IPS DF 6.9 (cell line): ENCODE measurements around the gene FBXL3.
"Not testable (repeated sequence)": the region's sequence is repeated elsewhere in the genome, so short reads cannot be mapped to it uniquely, and the experiment has no call there.

Experiments used
- DNase-seq: peaks from one replicate; pipeline ENCODE4 v3.0.0-alpha.2; 2013; ENCODE audit warnings: low read depth, low spot score
- H3K27ac ChIP-seq: one replicate; pipeline ENCODE4 v1.5.1; 2013; ENCODE audit warnings: low read length, control low read depth
- H3K27me3 ChIP-seq: 2 replicates; pipeline ENCODE4 v1.6.1; 2013; ENCODE audit warnings: mild to moderate bottlenecking, low read length; ENCODE audit not compliant: control insufficient read depth, insufficient read depth
- H3K36me3 ChIP-seq: 2 replicates; pipeline ENCODE4 v1.6.1; 2013; ENCODE audit warnings: low read length; ENCODE audit not compliant: control insufficient read depth, insufficient read depth
- H3K4me1 ChIP-seq: 2 replicates; pipeline ENCODE4 v1.6.1; 2013; ENCODE audit warnings: low read length; ENCODE audit not compliant: control insufficient read depth, insufficient read depth
- H3K4me3 ChIP-seq: 2 replicates; pipeline ENCODE4 v1.5.1; 2013; ENCODE audit warnings: mild to moderate bottlenecking, low read length
- H3K9me3 ChIP-seq: 2 replicates; pipeline ENCODE4 v1.6.1; 2013; ENCODE audit warnings: low read length, inconsistent platforms; ENCODE audit not compliant: control insufficient read depth, insufficient read depth
- WGBS: extraction: QIAGEN DNeasy Blood & Tissue Kit; methylation state at CpG from one replicate; pipeline ENCODE4 v1.1.7; 2013; ENCODE audit warnings: mixed read lengths, missing lambda C conversion rate; ENCODE audit not compliant: insufficient read length, insufficient coverage; 5-methylcytosine and 5-hydroxymethylcytosine counted together

Gene FBXL3

GRCh38 chr13:77028202-77028601 lies 1.2 kb upstream of the FBXL3 start:
- no peak for DNase-seq
- no CpG with 5 or more reads among the region's 5 CpGs for WGBS
- no peak overlapping the region for H3K4me3 ChIP-seq
- no peak overlapping the region for H3K27ac ChIP-seq
- H3K4me1 ChIP-seq: no peaks in the 10 kb centered on the region
- no peaks in the 10 kb centered on the region for H3K9me3 ChIP-seq
- H3K27me3 ChIP-seq: no peaks in the 10 kb centered on the region
- no peaks in the 10 kb centered on the region for H3K36me3 ChIP-seq

- Histone ChIP-seq H3K27me3 (no peaks in the 10 kb centered on the region), H3K4me3 (peak overlapping the region; percentile 98), H3K27ac (no peak overlapping the region), H3K9me3 (no peaks in the 10 kb centered on the region), H3K36me3 (no peaks in the 10 kb centered on the region), H3K4me1 (no peaks in the 10 kb centered on the region)
- WGBS: no CpG with 5 or more reads among the region's 62 CpGs
- no peak for DNase-seq
Observed at GRCh38 chr13:77026255-77026860, 601 bp downstream of the FBXL3 start.

GRCh38 chr13:77022341-77022740 lies 4.6 kb downstream of the FBXL3 start:
- Histone ChIP-seq H3K27me3 (no peaks in the 10 kb centered on the region), H3K27ac (no peak overlapping the region), H3K4me3 (no peak overlapping the region), H3K36me3 (no peaks in the 10 kb centered on the region), H3K4me1 (no peaks in the 10 kb centered on the region), H3K9me3 (no peaks in the 10 kb centered on the region)
- no peak for DNase-seq
- no CpG with 5 or more reads among the region's 3 CpGs for WGBS

- Histone ChIP-seq H3K36me3 (no peaks in the 10 kb centered on the region; the same call in 1 of the 2 replicates), H3K4me1 (no peaks in the 10 kb centered on the region), H3K27ac (no peak overlapping the region), H3K4me3 (no peak overlapping the region), H3K9me3 (no peaks in the 10 kb centered on the region), H3K27me3 (no peaks in the 10 kb centered on the region)
- no peak for DNase-seq
Observed at GRCh38 chr13:77019756-77020155, 7.2 kb downstream of the FBXL3 start.

- DNase-seq: no peak
- no peaks in the 10 kb centered on the region for H3K4me1 ChIP-seq
- no peak overlapping the region for H3K27ac ChIP-seq
- H3K9me3 ChIP-seq: no peaks in the 10 kb centered on the region
- WGBS: no CpG with 5 or more reads among the region's 6 CpGs
- no peaks in the 10 kb centered on the region for H3K27me3 ChIP-seq
- no peak overlapping the region for H3K4me3 ChIP-seq
- H3K36me3 ChIP-seq: no peaks in the 10 kb centered on the region; the same call in 1 of the 2 replicates
Observed at GRCh38 chr13:77016888-77017623, 9.9 kb downstream of the FBXL3 start.

- Histone ChIP-seq H3K9me3 (no peaks in the 10 kb centered on the region), H3K36me3 (no peaks in the 10 kb centered on the region; the same call in 1 of the 2 replicates), H3K4me3 (no peak overlapping the region), H3K4me1 (no peaks in the 10 kb centered on the region), H3K27me3 (no peaks in the 10 kb centered on the region), H3K27ac (no peak overlapping the region)
- DNase-seq: no peak
- no CpG with 5 or more reads among the region's 3 CpGs for WGBS
Observed at GRCh38 chr13:77016251-77016812, 10.6 kb downstream of the FBXL3 start.

- DNase-seq: no peak
- Histone ChIP-seq H3K9me3 (no peaks in the 10 kb centered on the region), H3K4me3 (no peak overlapping the region), H3K27me3 (no peaks in the 10 kb centered on the region), H3K27ac (no peak overlapping the region), H3K36me3 (no peaks in the 10 kb centered on the region; the same call in 1 of the 2 replicates), H3K4me1 (no peaks in the 10 kb centered on the region)
- no CpG with 5 or more reads among the region's 2 CpGs for WGBS
Observed at GRCh38 chr13:77014906-77015685, 11.9 kb downstream of the FBXL3 start.

- Histone ChIP-seq H3K27me3 (no peaks in the 10 kb centered on the region), H3K36me3 (no peaks in the 10 kb centered on the region; the same call in 1 of the 2 replicates), H3K27ac (no peak overlapping the region), H3K4me1 (no peaks in the 10 kb centered on the region), H3K9me3 (no peaks in the 10 kb centered on the region), H3K4me3 (no peak overlapping the region)
- no CpG with 5 or more reads among the region's 2 CpGs for WGBS
- DNase-seq: no peak
Observed at GRCh38 chr13:77013853-77014542, 13.0 kb downstream of the FBXL3 start.

GRCh38 chr13:77009719-77010118 lies 17.2 kb downstream of the FBXL3 start:
- H3K4me1 ChIP-seq, H3K9me3 ChIP-seq, H3K27ac ChIP-seq, DNase-seq, H3K27me3 ChIP-seq, H3K4me3 ChIP-seq, H3K36me3 ChIP-seq: not testable (repeated sequence)
- no CpG with 5 or more reads among the region's 5 CpGs for WGBS

GRCh38 chr13:77009011-77009410 lies 17.9 kb downstream of the FBXL3 start:
- no peak for DNase-seq
- Histone ChIP-seq H3K36me3 (no peaks in the 10 kb centered on the region; the same call in 1 of the 2 replicates), H3K27ac (no peak overlapping the region), H3K9me3 (no peaks in the 10 kb centered on the region), H3K27me3 (no peaks in the 10 kb centered on the region), H3K4me3 (no peak overlapping the region), H3K4me1 (no peaks in the 10 kb centered on the region)
- WGBS: no CpG with 5 or more reads among the region's 2 CpGs
